ENCODE measurements around the gene METTL6.
"Not testable (repeated sequence)": the region's sequence is repeated elsewhere in the genome, so short reads cannot be mapped to it uniquely, and the experiment has no call there.

Gene METTL6

DNA sequence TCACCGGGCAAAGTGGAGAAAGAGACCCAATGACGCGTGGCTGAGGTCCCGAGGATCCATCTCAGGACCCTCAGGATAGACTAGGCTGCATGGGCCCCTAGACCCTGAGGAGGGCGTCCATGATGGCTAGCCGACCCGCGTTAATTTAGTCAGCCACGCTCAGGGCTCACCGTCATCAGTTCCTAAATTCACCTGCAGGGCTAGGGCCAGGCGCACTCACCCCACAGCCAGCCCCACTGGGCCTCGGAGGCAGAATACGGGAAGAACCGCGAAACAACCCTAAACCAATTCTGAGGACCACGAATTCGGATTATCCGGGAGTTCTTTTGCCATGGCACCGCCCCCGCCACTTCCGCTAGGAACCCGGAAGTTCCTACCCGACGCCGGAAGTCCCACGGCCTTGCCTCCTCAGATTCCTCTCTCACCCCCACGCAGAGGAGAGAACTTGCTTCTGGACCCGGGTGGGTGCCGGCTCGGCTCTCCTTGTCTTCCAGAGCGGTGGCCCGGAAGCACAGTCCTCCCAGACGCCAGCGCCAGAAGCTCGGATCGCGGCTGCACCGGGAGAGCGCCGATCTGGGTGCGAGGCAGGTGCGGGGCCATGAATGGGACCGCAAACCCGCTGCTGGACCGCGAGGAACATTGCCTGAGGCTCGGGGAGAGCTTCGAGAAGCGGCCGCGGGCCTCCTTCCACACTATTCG, at the start of gene METTL6, which contains the start of gene EAF1:
METTL6 (minus strand) TSS at position 363 of the 699 bp plus-strand sequence. CDS start 1,033 bp downstream, outside the sequence.
EAF1 (plus strand) TSS at position 417 of the 699 bp plus-strand sequence; CDS start at position 599, 182 bp downstream.
- peak; percentile 20 to 91 (median 65) for DNase-seq

DNA sequence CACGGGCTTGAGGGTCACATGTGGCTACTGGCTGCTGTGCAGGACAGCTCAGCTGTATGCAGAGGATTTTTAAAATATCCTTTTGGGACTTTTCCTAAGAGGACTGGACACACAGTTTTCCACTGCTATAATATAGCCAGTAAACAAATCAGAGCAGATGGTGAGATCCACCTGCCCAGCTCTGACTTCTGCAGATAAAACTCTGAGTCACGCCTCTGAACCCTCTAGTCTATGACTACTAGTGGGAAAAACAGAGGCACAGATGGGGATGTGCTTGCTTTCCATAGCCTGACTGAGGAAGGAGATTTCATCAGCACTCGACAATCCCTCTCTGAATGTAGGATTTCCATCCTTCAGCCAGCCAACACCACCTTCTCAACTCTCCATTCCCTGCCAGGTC, 49.0 kb upstream of the METTL6 start:
- DNase-seq = peak in 1 of 51 donors; percentile 12

- no peak for DNase-seq
These were observed 47.8 kb upstream of the METTL6 start for GRCh38 chr3:15475161-15475560.

GRCh38 chr3:15471861-15472260, 44.5 kb upstream of the METTL6 start:
- no peak for DNase-seq

DNA sequence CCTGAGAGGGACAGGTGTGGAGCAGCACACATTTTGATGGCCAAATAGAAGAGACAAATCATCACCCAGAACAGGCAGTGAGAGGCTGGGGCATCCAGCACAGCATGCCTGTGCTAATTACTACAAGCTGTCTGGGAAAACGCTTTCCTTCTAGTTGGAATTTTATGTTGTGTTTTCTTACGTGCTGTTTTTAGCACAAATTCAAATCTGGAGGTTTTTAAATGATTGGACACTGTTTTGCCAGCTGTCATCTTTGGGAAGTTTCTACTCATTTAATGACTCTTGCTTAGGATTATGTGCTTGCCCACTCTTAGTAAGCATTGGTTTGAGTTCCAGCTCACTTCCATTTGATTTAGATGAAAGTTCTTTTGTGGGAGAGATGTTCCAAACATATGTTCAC, 43.5 kb upstream of the METTL6 start:
- no peak for DNase-seq

DNA sequence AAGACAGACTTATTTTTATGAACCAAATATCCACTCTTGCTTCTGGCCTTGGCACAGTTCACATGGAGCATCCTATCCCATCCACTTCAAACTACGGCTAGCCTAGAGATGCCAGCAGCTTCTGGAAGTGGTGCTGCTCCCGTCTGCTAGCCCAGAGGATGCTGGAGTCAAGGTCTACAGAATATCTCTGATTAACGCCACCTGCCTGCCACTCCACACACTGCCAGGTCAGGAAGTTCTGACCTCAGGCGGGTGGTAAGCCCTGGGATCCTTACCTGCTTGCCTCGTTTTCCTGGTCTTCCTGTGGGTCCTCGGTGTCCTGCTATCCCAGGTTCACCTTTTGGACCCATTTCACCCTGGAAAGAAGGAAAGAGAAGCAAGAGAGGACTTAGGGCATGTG, 42.9 kb upstream of the METTL6 start:
- no peak for DNase-seq

DNA sequence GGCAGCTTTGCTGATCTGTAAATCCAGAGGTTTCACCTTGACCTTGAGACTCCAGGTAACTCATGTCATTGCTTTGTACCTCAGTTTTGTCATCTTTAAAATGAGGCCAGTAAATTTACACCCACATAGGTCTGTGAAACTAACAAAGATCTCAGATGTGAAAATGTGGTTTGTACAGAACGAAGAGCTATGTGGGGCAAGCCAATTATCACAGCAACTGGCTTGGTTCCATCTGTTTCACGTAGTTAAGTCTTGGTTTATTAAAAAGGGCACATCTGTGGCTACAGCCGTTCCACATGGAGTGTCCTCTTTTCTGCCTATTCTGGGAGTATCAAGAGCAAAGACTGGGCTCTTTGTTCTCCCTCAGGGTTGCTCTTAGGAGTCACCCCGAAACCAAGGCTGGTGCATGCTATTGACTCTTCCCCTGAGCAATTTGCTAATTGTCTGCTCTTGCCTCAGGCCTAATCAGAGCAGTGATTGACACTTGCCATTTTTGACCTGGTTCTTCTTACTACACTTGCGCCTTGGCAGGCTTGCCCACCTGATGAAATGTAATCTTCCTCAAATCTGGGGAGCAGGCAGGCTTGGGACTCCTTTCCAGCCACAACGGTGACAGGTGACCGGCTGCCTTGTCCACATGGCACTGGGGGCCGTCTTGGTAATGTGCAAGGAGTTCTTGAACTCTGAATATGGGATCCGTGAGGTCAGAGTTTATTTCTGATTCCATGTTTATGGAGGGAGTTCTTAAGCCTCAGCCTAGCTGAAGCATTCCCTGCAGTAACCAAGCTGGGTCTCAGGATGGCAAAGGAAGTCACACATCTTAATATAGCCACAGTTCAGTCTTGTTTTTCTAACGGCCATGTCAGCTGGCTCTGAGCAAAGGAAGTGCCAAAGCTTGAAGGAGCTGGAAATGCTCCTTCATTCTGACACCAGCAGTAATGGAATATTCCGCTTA, 40.2 kb upstream of the METTL6 start:
- no peak for DNase-seq

DNA sequence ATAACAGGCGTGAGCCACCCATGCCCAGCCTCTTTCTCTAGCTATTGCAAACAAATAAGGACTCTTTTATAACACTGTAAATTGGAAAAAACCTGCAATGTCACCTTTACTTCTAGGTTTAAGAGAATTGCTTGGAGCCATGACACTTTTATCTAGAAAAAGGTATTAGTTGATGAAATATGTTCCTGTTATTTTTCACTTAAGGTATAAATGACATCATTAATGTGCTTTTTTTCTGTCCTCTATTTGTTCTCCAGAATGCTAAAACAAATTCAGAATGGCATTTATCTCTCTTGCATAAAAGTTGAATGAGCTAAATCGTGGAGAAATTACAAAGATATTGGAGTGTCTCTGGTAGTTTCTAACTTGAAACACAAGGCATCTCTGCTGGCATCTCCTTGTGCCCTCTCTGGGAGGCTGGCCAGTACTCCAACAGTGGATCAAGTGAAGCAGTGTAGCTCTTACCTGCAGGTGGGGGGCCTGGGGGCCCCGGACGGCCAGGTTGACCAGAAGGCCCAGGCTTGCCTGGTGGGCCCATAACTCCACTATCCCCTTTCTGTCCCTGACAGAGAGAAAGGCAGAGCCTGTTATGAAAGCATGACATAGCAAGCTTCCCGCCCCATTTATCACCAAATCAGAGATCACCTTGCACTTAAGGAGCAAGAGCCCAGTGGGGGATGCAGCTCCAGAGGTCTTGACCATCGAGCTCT, 38.7 kb upstream of the METTL6 start:
- no peak for DNase-seq

GRCh38 chr3:15462451-15462850, 35.1 kb upstream of the METTL6 start:
- DNase-seq = no peak

- DNase-seq = no peak
These were observed 33.7 kb upstream of the METTL6 start for GRCh38 chr3:15460891-15461531.

DNA sequence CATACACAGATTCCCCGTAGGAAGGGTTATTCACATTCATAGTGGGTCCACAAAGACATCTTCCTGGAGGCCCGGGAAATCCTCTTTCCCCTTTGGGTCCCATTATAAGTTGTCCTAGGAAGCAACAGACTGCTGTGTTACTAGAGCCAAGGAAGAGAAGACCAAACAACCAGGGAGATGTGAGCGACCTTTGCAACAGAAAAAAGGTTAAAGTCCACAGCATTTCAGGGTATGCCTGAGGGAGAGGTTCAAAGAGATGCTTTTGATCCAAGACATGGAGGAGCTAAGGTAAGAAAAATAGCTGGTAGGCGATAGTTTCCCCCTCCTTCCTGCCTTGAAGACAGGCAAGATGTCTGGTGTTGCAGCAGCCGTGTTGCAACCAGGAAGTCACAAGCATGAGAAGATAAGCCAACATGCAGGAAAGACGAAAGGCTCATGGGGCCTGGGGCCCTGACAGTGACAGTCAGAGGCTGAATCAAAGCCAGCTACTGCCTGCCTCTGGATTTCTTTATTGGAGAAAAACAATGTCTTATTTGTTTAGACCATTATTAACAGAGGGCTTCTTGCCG, 31.0 kb upstream of the METTL6 start:
- no peak for DNase-seq

GRCh38 chr3:15456915-15457314, 29.6 kb upstream of the METTL6 start:
- DNase-seq = not testable (repeated sequence)

GRCh38 chr3:15456321-15456720, 29.0 kb upstream of the METTL6 start:
- DNase-seq = no peak

DNA sequence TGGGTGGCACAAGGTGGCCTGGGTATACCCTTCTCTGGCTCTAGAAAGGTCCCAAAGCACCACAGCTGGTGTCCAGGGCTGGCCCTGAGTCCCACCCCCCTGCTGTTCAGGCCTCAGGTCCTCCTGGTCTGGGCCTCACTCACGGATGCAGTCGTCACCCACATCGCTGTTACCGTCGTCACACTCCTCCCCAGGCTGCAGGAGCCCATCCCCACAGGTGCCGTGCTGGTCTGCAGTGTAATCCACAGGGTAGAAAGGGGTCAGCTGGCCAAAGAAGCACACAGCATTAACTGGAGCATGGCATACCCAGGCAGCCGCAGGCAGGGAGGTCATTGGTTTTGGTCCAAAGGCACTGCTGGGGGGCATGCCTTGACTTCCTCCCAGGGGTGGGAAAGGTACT, 28.4 kb upstream of the METTL6 start:
- DNase-seq = no peak

DNA sequence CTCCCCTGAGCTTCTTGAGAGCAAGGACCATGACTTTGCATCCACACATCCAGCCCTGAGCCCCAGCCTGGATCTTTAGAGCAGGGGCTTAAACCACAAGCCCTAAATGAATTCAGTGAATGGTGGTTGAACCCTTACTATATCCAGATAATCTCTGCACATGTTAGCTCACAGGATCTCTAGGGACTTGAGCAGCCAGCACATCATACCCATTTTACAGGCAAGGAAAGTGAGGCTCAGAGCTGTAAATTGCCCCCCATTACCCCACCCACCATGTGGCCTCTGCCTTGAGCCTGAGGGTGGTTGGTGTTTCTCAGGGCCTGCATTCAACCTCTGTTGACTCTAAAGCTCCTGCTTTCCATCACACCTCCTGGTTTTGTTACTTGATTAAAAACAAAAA, 27.6 kb upstream of the METTL6 start:
- DNase-seq = no peak

DNA sequence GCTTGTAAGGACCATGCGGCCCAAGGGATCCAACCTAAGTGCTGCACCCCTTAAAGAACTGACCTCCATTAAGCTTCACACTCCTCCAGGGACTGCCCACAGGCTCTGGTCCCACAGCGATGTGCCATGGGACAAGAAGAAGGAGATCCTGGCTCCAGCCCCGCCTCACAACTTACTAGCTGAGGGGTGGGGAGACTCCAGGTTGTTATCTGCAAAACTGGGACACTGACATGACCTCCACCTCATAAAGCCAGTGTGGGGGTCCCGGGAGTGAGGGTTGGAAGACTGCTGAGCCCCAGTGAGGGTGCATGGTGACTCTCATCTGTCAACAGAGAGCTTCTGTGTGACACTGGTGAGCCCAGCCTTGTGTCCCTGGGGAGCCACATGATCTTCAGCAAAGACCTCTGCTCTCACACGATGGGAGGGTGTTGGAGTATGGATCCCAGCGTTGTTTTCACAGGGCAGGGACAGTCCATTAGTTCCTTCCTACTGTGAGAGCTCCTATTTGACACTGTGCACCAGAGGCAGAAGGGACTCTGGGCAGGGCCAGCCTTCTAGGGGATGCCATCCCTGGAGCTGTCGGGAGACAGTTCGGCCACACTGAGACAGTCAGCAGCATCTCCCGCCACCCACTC, 26.8 kb upstream of the METTL6 start:
- DNase-seq = no peak

GRCh38 chr3:15453501-15453900, 26.2 kb upstream of the METTL6 start:
- no peak for DNase-seq

DNA sequence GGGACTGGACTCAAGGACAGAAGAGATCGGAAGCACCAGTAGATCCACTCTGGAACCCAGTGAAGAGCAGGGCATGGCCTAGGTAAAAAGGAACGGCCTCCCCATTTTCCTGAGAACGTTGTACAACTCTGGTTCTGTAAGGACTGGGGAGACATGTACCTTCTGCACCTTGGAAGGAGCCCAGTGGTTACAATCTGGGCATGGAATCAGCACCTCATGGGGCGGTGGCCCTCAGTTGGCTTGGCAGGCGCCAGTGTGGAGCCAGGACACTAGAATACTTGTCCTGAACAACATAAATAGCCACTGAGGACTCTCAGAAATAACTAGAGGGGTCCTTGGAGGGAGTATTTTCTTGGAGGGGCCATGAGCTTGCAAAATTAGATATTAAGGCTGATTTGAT, 25.6 kb upstream of the METTL6 start:
- no peak for DNase-seq

GRCh38 chr3:15452156-15452555, 24.8 kb upstream of the METTL6 start:
- no peak for DNase-seq

Measured in hypothalamus (tissue), 51 donors.